IPS-18a (cell line): ENCODE results near the gene RPTOR.

Source experiments
- H3K27ac ChIP-seq: one replicate; pipeline ENCODE4 v1.5.1; 2013; ENCODE audit warnings: low read length
- H3K27me3 ChIP-seq: one replicate; pipeline ENCODE4 v1.6.1; 2013; ENCODE audit warnings: mild to moderate bottlenecking, low read length; ENCODE audit not compliant: control insufficient read depth, insufficient read depth
- H3K36me3 ChIP-seq: one replicate; pipeline ENCODE4 v1.6.1; 2013; ENCODE audit warnings: low read depth, low read length; ENCODE audit not compliant: control insufficient read depth
- H3K4me1 ChIP-seq: one replicate; pipeline ENCODE4 v1.6.1; 2013; ENCODE audit warnings: low read depth, low read length; ENCODE audit not compliant: control insufficient read depth
- H3K4me3 ChIP-seq: one replicate; pipeline ENCODE4 v1.5.1; 2013; ENCODE audit warnings: low read length
- H3K9ac ChIP-seq: one replicate; pipeline ENCODE4 v1.6.1; 2013; ENCODE audit warnings: mild to moderate bottlenecking, low read length, moderate library complexity
- H3K9me3 ChIP-seq: one replicate; pipeline ENCODE4 v1.6.1; 2013; ENCODE audit warnings: low read depth, low read length; ENCODE audit not compliant: control insufficient read depth

Gene RPTOR

GRCh38 chr17:80931421-80932265, 387.0 kb downstream of the RPTOR start:
- no peak overlapping the region for H3K9ac ChIP-seq
- no peaks in the 10 kb centered on the region for H3K9me3 ChIP-seq
- no peak overlapping the region for H3K27ac ChIP-seq
- H3K4me3 ChIP-seq = no peak overlapping the region
- H3K36me3 ChIP-seq = no peaks in the 10 kb centered on the region
- H3K27me3 ChIP-seq = peaks cover 45% of the 10 kb centered on the region
- peaks cover 15% of the 10 kb centered on the region for H3K4me1 ChIP-seq

GRCh38 chr17:80935526-80935925, 390.9 kb downstream of the RPTOR start:
- peaks cover 6% of the 10 kb centered on the region for H3K27me3 ChIP-seq
- H3K4me1 ChIP-seq = peaks cover 4% of the 10 kb centered on the region
- H3K9me3 ChIP-seq = no peaks in the 10 kb centered on the region
- H3K4me3 ChIP-seq = no peak overlapping the region
- H3K27ac ChIP-seq = no peak overlapping the region
- H3K36me3 ChIP-seq = no peaks in the 10 kb centered on the region
- no peak overlapping the region for H3K9ac ChIP-seq

GRCh38 chr17:80936218-80936617, 391.6 kb downstream of the RPTOR start:
- H3K4me1 ChIP-seq = peaks cover 4% of the 10 kb centered on the region
- no peaks in the 10 kb centered on the region for H3K36me3 ChIP-seq
- no peak overlapping the region for H3K4me3 ChIP-seq
- H3K9me3 ChIP-seq = no peaks in the 10 kb centered on the region
- no peak overlapping the region for H3K9ac ChIP-seq
- no peaks in the 10 kb centered on the region for H3K27me3 ChIP-seq
- H3K27ac ChIP-seq = no peak overlapping the region

- H3K9ac ChIP-seq = no peak overlapping the region
- no peaks in the 10 kb centered on the region for H3K36me3 ChIP-seq
- H3K27ac ChIP-seq = no peak overlapping the region
- H3K4me1 ChIP-seq = peaks cover under 1% of the 10 kb centered on the region
- no peak overlapping the region for H3K4me3 ChIP-seq
- no peaks in the 10 kb centered on the region for H3K9me3 ChIP-seq
- no peaks in the 10 kb centered on the region for H3K27me3 ChIP-seq
Observed at GRCh38 chr17:80936723-80937122, 392.1 kb downstream of the RPTOR start.

GRCh38 chr17:80937462-80938381, 393.1 kb downstream of the RPTOR start:
- no peaks in the 10 kb centered on the region for H3K27me3 ChIP-seq
- H3K4me1 ChIP-seq = no peaks in the 10 kb centered on the region
- no peak overlapping the region for H3K27ac ChIP-seq
- H3K4me3 ChIP-seq = no peak overlapping the region
- no peaks in the 10 kb centered on the region for H3K36me3 ChIP-seq
- H3K9ac ChIP-seq = no peak overlapping the region
- no peaks in the 10 kb centered on the region for H3K9me3 ChIP-seq

- Histone ChIP-seq H3K9ac (no peak overlapping the region), H3K4me1 (no peaks in the 10 kb centered on the region), H3K9me3 (no peaks in the 10 kb centered on the region), H3K36me3 (no peaks in the 10 kb centered on the region), H3K4me3 (no peak overlapping the region), H3K27me3 (no peaks in the 10 kb centered on the region), H3K27ac (no peak overlapping the region)
Observed at GRCh38 chr17:80938556-80938955, 393.9 kb downstream of the RPTOR start.

- Histone ChIP-seq H3K4me3 (no peak overlapping the region), H3K9ac (no peak overlapping the region), H3K27ac (no peak overlapping the region)
Observed at GRCh38 chr17:80939151-80940145, 394.8 kb downstream of the RPTOR start.

GRCh38 chr17:80940171-80941123, 395.8 kb downstream of the RPTOR start:
- Histone ChIP-seq H3K4me3 (no peak overlapping the region), H3K36me3 (no peaks in the 10 kb centered on the region), H3K4me1 (no peaks in the 10 kb centered on the region), H3K9me3 (no peaks in the 10 kb centered on the region), H3K9ac (no peak overlapping the region), H3K27me3 (no peaks in the 10 kb centered on the region), H3K27ac (no peak overlapping the region)

More at GRCh38 chr17:80939151-80940145, 394.8 kb downstream of the RPTOR start:
- Histone ChIP-seq H3K27me3 (no peaks in the 10 kb centered on the region), H3K9me3 (no peaks in the 10 kb centered on the region), H3K4me1 (no peaks in the 10 kb centered on the region), H3K36me3 (no peaks in the 10 kb centered on the region)

- Histone ChIP-seq H3K27me3 (no peaks in the 10 kb centered on the region), H3K36me3 (no peaks in the 10 kb centered on the region), H3K9me3 (no peaks in the 10 kb centered on the region), H3K9ac (no peak overlapping the region), H3K27ac (no peak overlapping the region), H3K4me1 (no peaks in the 10 kb centered on the region), H3K4me3 (no peak overlapping the region)
Observed at GRCh38 chr17:80941171-80941570, 396.5 kb downstream of the RPTOR start.

- H3K4me3 ChIP-seq = no peak overlapping the region
- H3K4me1 ChIP-seq = no peaks in the 10 kb centered on the region
- H3K9ac ChIP-seq = no peak overlapping the region
- no peak overlapping the region for H3K27ac ChIP-seq
- no peaks in the 10 kb centered on the region for H3K27me3 ChIP-seq
- peaks cover 5% of the 10 kb centered on the region for H3K36me3 ChIP-seq
- H3K9me3 ChIP-seq = no peaks in the 10 kb centered on the region
Observed at GRCh38 chr17:80941743-80942422, 397.2 kb downstream of the RPTOR start.
